Parathyroid adenoma (tissue), 2 donors: ENCODE data around the gene STIM1.

ENCODE experiments used
- H2AFZ ChIP-seq: fragments of 300-600 bp; sonication (generic); one replicate; pipeline ENCODE4 v1.7.0; 2017; ENCODE audit warnings: antibody characterized with exemption, mild to moderate bottlenecking
- H3K27ac ChIP-seq: fragments of 300-600 bp; sonication (generic); one replicate; pipeline ENCODE4 v1.7.0; 2017
- H3K27me3 ChIP-seq: fragments of 300-600 bp; sonication (generic); one replicate; pipeline ENCODE4 v1.7.0; 2017; ENCODE audit warnings: low read length; ENCODE audit not compliant: control insufficient read depth, insufficient read depth
- H3K36me3 ChIP-seq: fragments of 300-600 bp; sonication (generic); one replicate; pipeline ENCODE4 v1.7.0; 2017; ENCODE audit warnings: low read length; ENCODE audit not compliant: control insufficient read depth, insufficient read depth
- H3K4me1 ChIP-seq: fragments of 300-600 bp; sonication (generic); one replicate; pipeline ENCODE4 v1.7.0; 2017; ENCODE audit warnings: control low read depth
- H3K4me2 ChIP-seq: fragments of 300-600 bp; sonication (generic); one replicate; pipeline ENCODE4 v1.7.0; 2017; ENCODE audit warnings: low read length
- H3K4me3 ChIP-seq: fragments of 300-600 bp; sonication (generic); one replicate; pipeline ENCODE4 v1.7.0; 2017; ENCODE audit warnings: low read depth, low read length
- H3K79me2 ChIP-seq: fragments of 300-600 bp; sonication (generic); one replicate; pipeline ENCODE4 v1.7.0; 2017; ENCODE audit warnings: control low read depth
- H3K9ac ChIP-seq: fragments of 300-600 bp; sonication (generic); one replicate; pipeline ENCODE4 v1.7.0; 2017; ENCODE audit warnings: mild to moderate bottlenecking
- H3K9me3 ChIP-seq: fragments of 300-600 bp; sonication (generic); one replicate; pipeline ENCODE4 v1.7.0; 2017; ENCODE audit warnings: low read length; ENCODE audit not compliant: control insufficient read depth
- TF ChIP-seq, protein P1 (sequence below): fragments of 300-600 bp; sonication (generic); IDR thresholded peaks from one replicate; pipeline ENCODE4 v1.7.0; 2017; ENCODE audit warnings: antibody characterized with exemption, mild to moderate bottlenecking
- donor health status: primary hyperparathyroidism.

STIM1 gene

GRCh38 chr11:3830088-3830487 lies 25.4 kb upstream of the STIM1 start:
- Histone ChIP-seq H3K27me3 (no peaks in the 10 kb centered on the region), H3K4me1 (peaks cover 7% of the 10 kb centered on the region), H3K4me2 (no peak overlapping the region), H3K9me3 (no peaks in the 10 kb centered on the region), H3K4me3 (no peak overlapping the region), H3K36me3 (no peaks in the 10 kb centered on the region), H3K9ac (no peak overlapping the region), H3K79me2 (peaks cover 3% of the 10 kb centered on the region), H2AFZ (no peak overlapping the region), H3K27ac (no peak overlapping the region)
- TF ChIP-seq, protein P1, sequence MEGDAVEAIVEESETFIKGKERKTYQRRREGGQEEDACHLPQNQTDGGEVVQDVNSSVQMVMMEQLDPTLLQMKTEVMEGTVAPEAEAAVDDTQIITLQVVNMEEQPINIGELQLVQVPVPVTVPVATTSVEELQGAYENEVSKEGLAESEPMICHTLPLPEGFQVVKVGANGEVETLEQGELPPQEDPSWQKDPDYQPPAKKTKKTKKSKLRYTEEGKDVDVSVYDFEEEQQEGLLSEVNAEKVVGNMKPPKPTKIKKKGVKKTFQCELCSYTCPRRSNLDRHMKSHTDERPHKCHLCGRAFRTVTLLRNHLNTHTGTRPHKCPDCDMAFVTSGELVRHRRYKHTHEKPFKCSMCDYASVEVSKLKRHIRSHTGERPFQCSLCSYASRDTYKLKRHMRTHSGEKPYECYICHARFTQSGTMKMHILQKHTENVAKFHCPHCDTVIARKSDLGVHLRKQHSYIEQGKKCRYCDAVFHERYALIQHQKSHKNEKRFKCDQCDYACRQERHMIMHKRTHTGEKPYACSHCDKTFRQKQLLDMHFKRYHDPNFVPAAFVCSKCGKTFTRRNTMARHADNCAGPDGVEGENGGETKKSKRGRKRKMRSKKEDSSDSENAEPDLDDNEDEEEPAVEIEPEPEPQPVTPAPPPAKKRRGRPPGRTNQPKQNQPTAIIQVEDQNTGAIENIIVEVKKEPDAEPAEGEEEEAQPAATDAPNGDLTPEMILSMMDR: no peak

GRCh38 chr11:3830730-3831129 lies 24.7 kb upstream of the STIM1 start:
- Histone ChIP-seq H3K9me3 (no peaks in the 10 kb centered on the region), H3K4me3 (no peak overlapping the region), H3K27ac (no peak overlapping the region), H3K27me3 (no peaks in the 10 kb centered on the region), H2AFZ (no peak overlapping the region), H3K4me2 (no peak overlapping the region), H3K4me1 (peaks cover 7% of the 10 kb centered on the region), H3K9ac (no peak overlapping the region), H3K79me2 (peaks cover 3% of the 10 kb centered on the region), H3K36me3 (no peaks in the 10 kb centered on the region)
- TF ChIP-seq, protein P1: no peak

GRCh38 chr11:3831378-3832239 lies 23.9 kb upstream of the STIM1 start:
- Histone ChIP-seq H3K27ac (no peak overlapping the region), H3K4me2 (no peak overlapping the region), H3K9me3 (no peaks in the 10 kb centered on the region), H2AFZ (no peak overlapping the region), H3K79me2 (peaks cover 3% of the 10 kb centered on the region), H3K36me3 (no peaks in the 10 kb centered on the region), H3K4me1 (peaks cover 7% of the 10 kb centered on the region), H3K4me3 (no peak overlapping the region), H3K27me3 (no peaks in the 10 kb centered on the region), H3K9ac (no peak overlapping the region)
- TF ChIP-seq, protein P1: no peak

DNA sequence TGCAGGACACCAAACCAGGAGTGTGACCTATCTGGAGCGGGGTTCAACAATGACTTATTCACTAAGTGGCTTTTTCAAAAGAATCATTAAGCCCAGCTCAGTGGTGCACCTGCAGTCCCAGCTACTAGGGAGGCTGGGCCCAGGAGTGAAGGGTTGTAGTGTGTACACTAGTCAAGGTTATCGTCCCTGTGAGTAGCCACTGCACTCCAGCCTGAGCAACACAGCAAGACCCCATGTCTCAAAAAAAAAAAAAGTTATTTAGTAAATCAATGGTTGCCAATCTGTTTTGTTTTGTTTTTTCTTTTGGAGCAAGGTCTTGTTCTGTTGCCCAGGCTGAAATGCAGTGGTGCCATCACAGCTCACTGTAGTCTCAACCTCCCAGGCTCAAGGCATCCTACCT lies 22.6 kb upstream of the STIM1 start:
- Histone ChIP-seq H2AFZ (no peak overlapping the region), H3K4me2 (no peak overlapping the region), H3K4me1 (peaks cover 7% of the 10 kb centered on the region), H3K9me3 (no peaks in the 10 kb centered on the region), H3K27ac (no peak overlapping the region), H3K27me3 (no peaks in the 10 kb centered on the region), H3K79me2 (peaks cover 3% of the 10 kb centered on the region), H3K36me3 (no peaks in the 10 kb centered on the region), H3K4me3 (no peak overlapping the region), H3K9ac (no peak overlapping the region)
- TF ChIP-seq, protein P1: no peak

DNA sequence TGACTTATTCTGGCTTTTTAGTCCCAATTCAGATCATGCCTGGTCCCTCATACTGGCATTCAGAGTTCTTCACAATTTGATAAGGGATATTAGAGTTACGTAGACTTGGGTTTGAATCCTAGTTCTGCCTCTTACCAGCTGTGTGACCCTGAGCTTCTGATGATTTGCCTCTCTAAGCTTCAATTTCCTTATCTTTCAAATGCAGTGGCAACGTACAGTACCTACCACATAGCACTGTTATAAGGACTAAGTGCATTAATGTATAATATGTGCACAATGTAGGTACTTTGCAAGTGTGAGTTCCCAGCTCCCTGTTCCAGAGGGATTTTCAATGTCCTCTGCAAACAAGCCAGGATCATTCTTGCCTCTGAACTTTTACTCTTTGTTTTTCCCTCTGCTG lies 22.0 kb upstream of the STIM1 start:
- no peak overlapping the region for H3K27ac ChIP-seq
- H3K36me3 ChIP-seq: no peaks in the 10 kb centered on the region
- H3K9ac ChIP-seq: no peak overlapping the region
- H2AFZ ChIP-seq: no peak overlapping the region
- no peaks in the 10 kb centered on the region for H3K9me3 ChIP-seq
- no peaks in the 10 kb centered on the region for H3K27me3 ChIP-seq
- H3K4me2 ChIP-seq: no peak overlapping the region
- TF ChIP-seq, protein P1: no peak
- no peak overlapping the region for H3K4me3 ChIP-seq
- H3K79me2 ChIP-seq: peaks cover 3% of the 10 kb centered on the region
- H3K4me1 ChIP-seq: peaks cover 7% of the 10 kb centered on the region
